GM23248 (cell line): ENCODE measurements around the gene DOLK. TPM values are rescaled to one million over a fixed set of nuclear protein-coding genes. Genes with fewer than 3 reads are reported as not detected.

Source experiments
- DNase-seq: peaks from one replicate; pipeline ENCODE4 v3.0.0-alpha.2; 2015
- H2AFZ ChIP-seq: fragments of 200-600 bp; sonication (generic); 2 replicates; pipeline ENCODE4 v1.6.1; 2016; ENCODE audit warnings: antibody characterized with exemption
- H3F3A ChIP-seq: fragments of 200-600 bp; sonication (generic); 2 replicates; pipeline ENCODE4 v1.6.1; 2016; ENCODE audit warnings: mild to moderate bottlenecking, antibody characterized with exemption, mixed run types; ENCODE audit not compliant: insufficient read depth
- H3K27ac ChIP-seq: fragments of 200-600 bp; sonication (generic); 2 replicates; pipeline ENCODE4 v1.5.1; 2016; ENCODE audit warnings: mild to moderate bottlenecking
- H3K27me3 ChIP-seq: fragments of 200-600 bp; sonication (generic); replicated peaks from 2 replicates; pipeline ENCODE4 v1.6.1; 2016; ENCODE audit warnings: mild to moderate bottlenecking; ENCODE audit not compliant: insufficient read depth
- H3K36me3 ChIP-seq: fragments of 200-600 bp; sonication (generic); 2 replicates; pipeline ENCODE4 v1.6.1; 2016; ENCODE audit warnings: low read depth, mild to moderate bottlenecking
- H3K4me1 ChIP-seq: fragments of 200-600 bp; sonication (generic); 2 replicates; pipeline ENCODE4 v1.6.1; 2016; ENCODE audit warnings: mild to moderate bottlenecking; ENCODE audit not compliant: insufficient read depth
- H3K4me2 ChIP-seq: fragments of 200-600 bp; sonication (generic); one replicate; pipeline ENCODE4 v1.6.1; 2016; ENCODE audit warnings: mild to moderate bottlenecking; ENCODE audit not compliant: unreplicated experiment
- H3K4me3 ChIP-seq: fragments of 200-600 bp; sonication (generic); 2 replicates; pipeline ENCODE4 v1.5.1; 2016; ENCODE audit warnings: mild to moderate bottlenecking
- H3K79me2 ChIP-seq: fragments of 200-600 bp; sonication (generic); 2 replicates; pipeline ENCODE4 v1.6.1; 2016; ENCODE audit warnings: mild to moderate bottlenecking; ENCODE audit not compliant: insufficient read depth
- H3K9ac ChIP-seq: fragments of 200-600 bp; sonication (generic); 2 replicates; pipeline ENCODE4 v1.6.1; 2016; ENCODE audit warnings: mild to moderate bottlenecking
- H3K9me2 ChIP-seq: fragments of 200-600 bp; sonication (generic); 2 replicates; pipeline ENCODE4 v1.6.1; 2016; ENCODE audit warnings: mixed run types, mild to moderate bottlenecking, moderate library complexity; ENCODE audit not compliant: insufficient read depth
- H3K9me3 ChIP-seq: fragments of 200-600 bp; sonication (generic); one replicate; pipeline ENCODE4 v1.6.1; 2017; ENCODE audit warnings: low read depth
- H4K20me1 ChIP-seq: fragments of 200-600 bp; sonication (generic); 2 replicates; pipeline ENCODE4 v1.6.0; 2016; ENCODE audit not compliant: insufficient read depth
- EZH2 ChIP-seq: fragments of 200-600 bp; sonication (generic); IDR thresholded peaks from 2 replicates; pipeline ENCODE4 v1.6.1; 2018; ENCODE audit warnings: antibody characterized with exemption, mild to moderate bottlenecking; ENCODE audit not compliant: insufficient read depth, poor library complexity, severe bottlenecking
- EZH2phosphoT487 ChIP-seq: fragments of 200-600 bp; sonication (generic); IDR thresholded peaks from 2 replicates; pipeline ENCODE4 v1.6.1; 2018; ENCODE audit warnings: antibody characterized with exemption, moderate library complexity, mild to moderate bottlenecking, low read depth; ENCODE audit not compliant: insufficient read depth
- WGBS, 2 experiments: methylation state at CpG; one replicate each; pipeline ENCODE4 v1.1.6; 2015 to 2017; ENCODE audit warnings: low lambda C conversion rate in 2 of 2, low coverage in 1 of 2; ENCODE audit errors: missing lambda C conversion rate in 2 of 2; 5-methylcytosine and 5-hydroxymethylcytosine counted together
- in situ Hi-C: fragments of 300-500 bp; cut with MboI; formaldehyde crosslinking; loops from 2 replicates; pipeline ENCODE4 v1.15.0; 2020
- polyA plus RNA-seq: library from polyadenylated mRNA; unstranded; fragments of >200 nt; fragmentation: Nextera tagmentation; extraction: Ambion mirVana; gene quantifications from 2 replicates; pipeline ENCODE4 v1.2.1, GENCODE V29; 2016
- total RNA-seq: library from RNA; depleted of rRNA; stranded (reverse); fragments of >200 nt; shearing (Covaris generic); gene quantifications from 2 replicates; pipeline ENCODE4 v1.2.3, GENCODE V29; 2014

The DOLK gene
- total and polyA plus RNA-seq, 2 experiments from 2014 or later: 31.7 to 36.1 TPM

GRCh38 chr9:128912270-128912853, 35.0 kb downstream of the DOLK start:
- peak overlapping the region; percentile 68 for H3K27ac ChIP-seq
- DNase-seq: peak; percentile 90
- peaks cover 89% of the 10 kb centered on the region for H3K79me2 ChIP-seq
- in situ Hi-C loops: no loop called here
- no peak overlapping the region for H2AFZ ChIP-seq
- 41 to 48% methylated on average over 15 of the region's 15 CpGs for WGBS, 2 experiments
- no peaks in the 10 kb centered on the region for H3K9me3 ChIP-seq
- H3K4me1 ChIP-seq: peaks cover 41% of the 10 kb centered on the region
- H3K4me3 ChIP-seq: peak overlapping the region; percentile 36
- H3K36me3 ChIP-seq: peaks cover 10% of the 10 kb centered on the region; the same call in 1 of the 2 replicates
- no peak overlapping the region for H3K9ac ChIP-seq
- peak overlapping the region; percentile 77 for H3K4me2 ChIP-seq
- no peaks in the 10 kb centered on the region for H3K9me2 ChIP-seq
- H4K20me1 ChIP-seq: no peaks in the 10 kb centered on the region
- H3F3A ChIP-seq: peaks cover 17% of the 10 kb centered on the region
- H3K27me3 ChIP-seq: no peaks in the 10 kb centered on the region
- TF ChIP-seq EZH2 (no peak), EZH2phosphoT487 (no peak)

- peak; percentile 65 for DNase-seq
- Histone ChIP-seq H3K27ac (peak overlapping the region; percentile 68), H3K9me2 (no peaks in the 10 kb centered on the region), H3K36me3 (peaks cover 10% of the 10 kb centered on the region; the same call in 1 of the 2 replicates), H3K27me3 (no peaks in the 10 kb centered on the region), H3K4me3 (peak overlapping the region; percentile 28; the same call in 1 of the 2 replicates), H2AFZ (no peak overlapping the region), H3K9ac (no peak overlapping the region), H3K9me3 (no peaks in the 10 kb centered on the region), H4K20me1 (no peaks in the 10 kb centered on the region), H3K4me2 (peak overlapping the region; percentile 77), H3K79me2 (peaks cover 91% of the 10 kb centered on the region), H3K4me1 (peaks cover 35% of the 10 kb centered on the region), H3F3A (peaks cover 17% of the 10 kb centered on the region)
- WGBS, 2 experiments: 1% methylated on average over 8 of the region's 8 CpGs
- in situ Hi-C loops: no loop called here
- TF ChIP-seq EZH2phosphoT487: no peak
- TF ChIP-seq EZH2: no peak
Observed at GRCh38 chr9:128911529-128912035, 35.8 kb downstream of the DOLK start.

GRCh38 chr9:128910906-128911305, 36.5 kb downstream of the DOLK start:
- H3F3A ChIP-seq: peaks cover 17% of the 10 kb centered on the region
- no peak overlapping the region for H3K9ac ChIP-seq
- no peak for TF ChIP-seq EZH2phosphoT487
- TF ChIP-seq EZH2: no peak
- H3K4me3 ChIP-seq: no peak overlapping the region
- no peak for DNase-seq
- H3K9me3 ChIP-seq: no peaks in the 10 kb centered on the region
- H3K4me1 ChIP-seq: peaks cover 33% of the 10 kb centered on the region
- peaks cover 10% of the 10 kb centered on the region; the same call in 1 of the 2 replicates for H3K36me3 ChIP-seq
- H3K4me2 ChIP-seq: peak overlapping the region; percentile 77
- H3K27me3 ChIP-seq: no peaks in the 10 kb centered on the region
- WGBS, 2 experiments: 80 to 87% methylated on average over 6 of the region's 6 CpGs
- H2AFZ ChIP-seq: no peak overlapping the region
- peaks cover 84% of the 10 kb centered on the region for H3K79me2 ChIP-seq
- peak overlapping the region; percentile 68 for H3K27ac ChIP-seq
- in situ Hi-C loops: no loop called here
- no peaks in the 10 kb centered on the region for H3K9me2 ChIP-seq
- H4K20me1 ChIP-seq: no peaks in the 10 kb centered on the region

GRCh38 chr9:128909859-128910258, 37.5 kb downstream of the DOLK start:
- Histone ChIP-seq H3K9ac (no peak overlapping the region), H3K79me2 (peaks cover 82% of the 10 kb centered on the region), H3K27me3 (no peaks in the 10 kb centered on the region), H3K4me2 (no peak overlapping the region), H3F3A (peaks cover 17% of the 10 kb centered on the region), H3K4me3 (no peak overlapping the region), H4K20me1 (no peaks in the 10 kb centered on the region), H3K4me1 (peaks cover 33% of the 10 kb centered on the region), H3K9me3 (no peaks in the 10 kb centered on the region), H3K9me2 (no peaks in the 10 kb centered on the region), H3K36me3 (peaks cover 10% of the 10 kb centered on the region; the same call in 1 of the 2 replicates), H2AFZ (no peak overlapping the region), H3K27ac (no peak overlapping the region)
- TF ChIP-seq EZH2phosphoT487: no peak
- TF ChIP-seq EZH2: no peak
- in situ Hi-C loops: no loop called here
- WGBS, 2 experiments: 86 to 90% methylated on average over 4 of the region's 4 CpGs
- no peak for DNase-seq
